HEK293T (cell line): ENCODE measurements around the gene LSS.

Experiments
- CTBP1 ChIP-seq: fragments of 450-650 bp; IDR thresholded peaks from 2 replicates; pipeline ENCODE4 v1.6.1; 2016; ENCODE audit warnings: borderline replicate concordance
- FOXA1 ChIP-seq: fragments of 450-650 bp; IDR thresholded peaks from 2 replicates; pipeline ENCODE4 v1.6.1; 2016; ENCODE audit warnings: mild to moderate bottlenecking
- FOXM1 ChIP-seq: fragments of 450-650 bp; IDR thresholded peaks from 2 replicates; pipeline ENCODE4 v1.6.1; 2017; ENCODE audit warnings: mild to moderate bottlenecking, borderline replicate concordance
- PKNOX1 ChIP-seq: fragments of 450-650 bp; IDR thresholded peaks from 2 replicates; pipeline ENCODE4 v1.6.1; 2016
- SP1 ChIP-seq: fragments of 450-650 bp; IDR thresholded peaks from 2 replicates; pipeline ENCODE4 v1.6.1; 2017
- SUZ12 ChIP-seq: fragments of 450-650 bp; IDR thresholded peaks from 2 replicates; pipeline ENCODE4 v1.6.1; 2016; ENCODE audit warnings: mild to moderate bottlenecking

GRCh38 chr21:46213620-46214286 lies 14.8 kb downstream of the LSS start:
- TF ChIP-seq PKNOX1 (no peak), FOXM1 (no peak), SP1 (no peak), FOXA1 (no peak), SUZ12 (no peak), CTBP1 (no peak)
